ENCODE results near the gene CACNG6.

Gene CACNG6

DNA sequence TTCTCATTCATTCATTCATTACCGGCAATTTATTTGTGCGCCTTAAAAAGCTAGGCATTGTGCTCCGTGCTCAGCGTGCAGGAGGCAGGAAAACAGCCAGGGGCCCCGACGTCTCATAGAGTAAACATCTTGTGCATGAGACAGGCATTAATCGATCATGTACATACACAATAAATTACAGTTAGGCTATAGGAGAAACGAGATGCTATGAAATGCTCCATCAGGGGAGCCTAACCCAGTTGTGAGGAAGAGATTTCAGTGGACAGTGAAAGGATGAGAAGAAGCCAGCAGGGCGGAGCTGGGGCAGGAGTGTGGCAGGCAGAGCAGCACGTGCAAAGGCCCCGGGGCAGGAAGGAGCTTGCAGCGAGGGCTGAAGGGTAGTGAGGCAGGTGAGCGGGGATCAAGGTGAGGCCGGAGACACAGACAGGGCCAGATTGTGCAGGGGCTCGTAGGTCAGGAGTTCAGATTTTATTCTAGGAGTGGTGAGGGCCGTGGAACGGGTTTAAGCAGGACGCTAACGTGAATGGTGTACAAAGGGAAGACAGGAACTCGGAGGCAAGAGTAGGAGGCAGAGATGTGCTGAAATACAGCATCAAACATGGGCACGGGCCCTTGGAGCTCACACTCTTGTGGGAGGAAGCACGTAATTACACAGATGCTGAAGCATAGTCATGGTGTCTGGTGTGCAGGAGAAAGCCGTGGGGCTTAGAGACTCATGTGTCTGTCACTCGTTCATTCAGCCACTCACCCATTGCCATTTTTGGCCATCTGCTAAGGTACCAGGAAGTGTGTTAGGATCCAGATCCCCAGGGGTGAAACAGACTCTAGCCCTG is 7.8 kb upstream of the CACNG6 start:
- Histone ChIP-seq H3K4me3 (ENCODE audit: low read length in 2 of 2) (no peak overlapping the region), H3K9ac (ENCODE audit: low read length in 2 of 2) (no peak overlapping the region), H3K27me3 (ENCODE audit: control insufficient read depth in 1 of 2, insufficient read depth in 2 of 2, low read length in 2 of 2) (peaks cover 30 to 44% of the 10 kb centered on the region in 2 donors), H3K27ac (ENCODE audit: low read length) (no peak overlapping the region), H3K36me3 (ENCODE audit: control insufficient read depth in 2 of 2, insufficient read depth in 2 of 2, low read length in 2 of 2) (no peaks in the 10 kb centered on the region), H3K4me1 (ENCODE audit: control insufficient read depth, insufficient read depth, low read length) (peaks cover 3% of the 10 kb centered on the region), H3K9me3 (ENCODE audit: control insufficient read depth in 2 of 2, low read length in 2 of 2) (no peaks in the 10 kb centered on the region)

DNA sequence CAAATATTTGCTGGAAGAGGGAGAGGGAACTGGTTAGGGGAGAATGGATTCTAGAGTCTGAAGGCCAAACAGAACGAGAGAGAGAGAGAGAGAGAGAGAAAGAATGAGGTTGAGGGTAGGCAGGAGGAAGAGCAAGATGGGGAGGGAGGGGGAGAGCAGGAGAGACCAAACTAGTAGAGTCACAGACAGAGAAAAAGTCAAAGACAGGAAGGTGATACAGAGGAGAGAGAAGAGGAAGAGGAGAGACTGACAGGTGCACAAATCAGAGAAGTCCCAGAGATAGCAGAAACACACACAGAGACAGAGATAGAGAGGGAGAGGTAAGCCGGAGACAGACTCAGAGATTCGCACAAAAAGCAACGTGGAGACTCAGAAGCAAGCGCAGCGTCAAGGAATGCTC is 5.6 kb upstream of the CACNG6 start:
- Histone ChIP-seq H3K9ac (ENCODE audit: low read length in 2 of 2) (no peak overlapping the region), H3K4me1 (ENCODE audit: control insufficient read depth, insufficient read depth, low read length) (no peaks in the 10 kb centered on the region), H3K27me3 (ENCODE audit: control insufficient read depth in 1 of 2, insufficient read depth in 2 of 2, low read length in 2 of 2) (peaks cover 23 to 24% of the 10 kb centered on the region in 2 donors), H3K27ac (ENCODE audit: low read length) (no peak overlapping the region), H3K36me3 (ENCODE audit: control insufficient read depth in 2 of 2, insufficient read depth in 2 of 2, low read length in 2 of 2) (no peaks in the 10 kb centered on the region), H3K4me3 (ENCODE audit: low read length in 2 of 2) (no peak overlapping the region), H3K9me3 (ENCODE audit: control insufficient read depth in 2 of 2, low read length in 2 of 2) (no peaks in the 10 kb centered on the region)

DNA sequence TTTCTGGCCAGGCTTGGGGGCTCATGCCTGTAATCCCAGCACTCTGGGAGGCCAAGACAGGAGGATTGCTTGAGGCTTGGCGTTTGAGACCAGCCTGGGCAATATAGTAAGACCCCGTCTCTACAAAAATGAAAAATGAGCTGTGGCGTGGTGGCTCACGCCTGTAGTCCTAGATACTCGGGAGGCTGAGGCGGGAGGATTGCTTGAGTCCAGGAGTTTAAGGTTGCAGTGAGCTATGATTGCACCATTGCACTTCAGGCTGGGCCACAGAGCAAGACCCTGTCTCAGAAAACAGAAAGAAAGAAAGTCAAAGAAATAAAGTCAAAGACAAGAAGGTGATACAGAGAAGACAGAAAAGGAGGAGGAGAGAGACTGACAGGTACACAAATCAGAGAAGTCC is 2.5 kb upstream of the CACNG6 start:
- Histone ChIP-seq H3K9ac (ENCODE audit: low read length in 2 of 2) (no peak overlapping the region), H3K4me1 (ENCODE audit: control insufficient read depth, insufficient read depth, low read length) (no peaks in the 10 kb centered on the region), H3K4me3 (ENCODE audit: low read length in 2 of 2) (no peak overlapping the region), H3K36me3 (ENCODE audit: control insufficient read depth in 2 of 2, insufficient read depth in 2 of 2, low read length in 2 of 2) (no peaks in the 10 kb centered on the region), H3K27ac (ENCODE audit: low read length) (no peak overlapping the region), H3K9me3 (ENCODE audit: control insufficient read depth in 2 of 2, low read length in 2 of 2) (no peaks in the 10 kb centered on the region), H3K27me3 (ENCODE audit: control insufficient read depth in 1 of 2, insufficient read depth in 2 of 2, low read length in 2 of 2) (peaks cover 25 to 29% of the 10 kb centered on the region in 2 donors)

DNA sequence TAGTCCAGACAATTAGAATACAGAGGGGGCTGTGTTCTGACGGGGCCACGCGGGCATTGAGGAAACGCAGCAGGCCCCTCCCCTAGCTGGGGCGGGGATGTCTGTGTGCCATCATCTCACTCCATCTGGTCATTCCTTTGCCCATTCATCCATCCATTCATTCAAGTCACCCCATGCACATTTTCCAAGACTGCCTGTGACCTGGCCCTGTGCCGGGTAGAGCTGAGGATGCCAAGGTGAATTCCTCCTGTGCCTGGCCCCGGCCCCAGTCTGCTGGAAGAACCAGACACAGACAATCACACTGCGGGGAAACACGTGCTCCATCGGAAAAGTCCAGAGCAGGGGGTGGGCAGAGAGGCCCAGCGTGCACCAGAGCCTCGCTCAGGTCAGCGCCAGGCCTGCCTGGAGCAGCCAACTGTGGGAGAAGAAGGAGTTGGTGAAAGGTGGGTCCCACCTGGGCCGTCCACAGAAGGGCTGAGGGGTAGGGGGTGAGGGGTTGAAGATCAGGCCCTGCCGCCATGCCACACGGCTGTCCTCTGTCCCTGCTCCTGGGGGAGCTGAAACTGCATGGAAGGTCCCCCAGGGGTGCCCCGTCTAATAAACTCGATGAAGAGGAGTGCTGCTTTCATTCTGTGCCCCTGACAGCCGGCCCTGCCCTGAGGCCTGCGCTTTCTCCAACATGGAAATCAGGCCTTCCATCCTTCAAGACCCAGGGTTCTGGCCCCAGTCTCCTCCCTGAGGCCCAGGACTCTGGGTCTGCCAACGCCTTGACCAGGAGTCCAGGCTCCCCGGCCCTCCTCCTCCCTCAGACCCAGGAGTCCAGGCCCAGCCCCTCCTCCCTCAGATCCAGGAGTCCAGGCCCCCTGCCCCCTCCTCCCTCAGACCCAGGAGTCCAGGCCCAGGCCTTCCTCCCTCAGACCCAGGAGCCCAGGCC is 1.6 kb upstream of the CACNG6 start:
- peaks cover 28 to 34% of the 10 kb centered on the region in 2 donors for H3K27me3 ChIP-seq (ENCODE audit: control insufficient read depth in 1 of 2, insufficient read depth in 2 of 2, low read length in 2 of 2)

DNA sequence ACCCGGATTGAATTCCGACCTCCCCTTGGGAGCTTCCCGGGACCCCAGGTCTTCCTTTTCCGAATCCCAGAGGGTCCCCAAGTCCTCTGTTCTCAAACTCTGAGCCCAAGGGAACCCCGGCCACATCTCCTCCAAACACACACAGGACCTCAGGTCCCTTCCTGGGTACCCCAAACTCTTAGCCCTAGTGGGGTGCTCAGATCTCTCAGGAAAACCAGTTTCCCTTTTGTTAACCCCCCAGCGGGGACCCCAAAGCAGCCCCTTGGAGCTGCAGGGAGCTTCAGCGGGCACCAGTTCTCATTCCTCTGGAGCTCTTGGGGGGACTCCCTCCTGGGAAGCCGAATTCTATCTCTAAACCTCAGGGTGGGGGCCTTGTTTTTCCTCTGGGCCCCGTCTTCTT is 774 bp downstream of the CACNG6 start:
- H3K9ac ChIP-seq (ENCODE audit: low read length in 2 of 2), result no peak overlapping the region
- H3K27me3 ChIP-seq (ENCODE audit: control insufficient read depth in 1 of 2, insufficient read depth in 2 of 2, low read length in 2 of 2), result peaks cover 35 to 39% of the 10 kb centered on the region in 2 donors
- no peaks in the 10 kb centered on the region for H3K36me3 ChIP-seq (ENCODE audit: control insufficient read depth in 2 of 2, insufficient read depth in 2 of 2, low read length in 2 of 2)
- H3K27ac ChIP-seq (ENCODE audit: low read length), result no peak overlapping the region
- H3K9me3 ChIP-seq (ENCODE audit: control insufficient read depth in 2 of 2, low read length in 2 of 2), result no peaks in the 10 kb centered on the region
- H3K4me3 ChIP-seq (ENCODE audit: low read length in 2 of 2), result no peak overlapping the region
- no peaks in the 10 kb centered on the region for H3K4me1 ChIP-seq (ENCODE audit: control insufficient read depth, insufficient read depth, low read length)

More for the DNA sequence above, 1.6 kb upstream of the CACNG6 start:
- Histone ChIP-seq H3K9me3 (ENCODE audit: control insufficient read depth in 2 of 2, low read length in 2 of 2) (no peaks in the 10 kb centered on the region), H3K27ac (ENCODE audit: low read length) (no peak overlapping the region), H3K9ac (ENCODE audit: low read length in 2 of 2) (no peak overlapping the region), H3K4me3 (ENCODE audit: low read length in 2 of 2) (no peak overlapping the region), H3K4me1 (ENCODE audit: control insufficient read depth, insufficient read depth, low read length) (no peaks in the 10 kb centered on the region), H3K36me3 (ENCODE audit: control insufficient read depth in 2 of 2, insufficient read depth in 2 of 2, low read length in 2 of 2) (no peaks in the 10 kb centered on the region)

DNA sequence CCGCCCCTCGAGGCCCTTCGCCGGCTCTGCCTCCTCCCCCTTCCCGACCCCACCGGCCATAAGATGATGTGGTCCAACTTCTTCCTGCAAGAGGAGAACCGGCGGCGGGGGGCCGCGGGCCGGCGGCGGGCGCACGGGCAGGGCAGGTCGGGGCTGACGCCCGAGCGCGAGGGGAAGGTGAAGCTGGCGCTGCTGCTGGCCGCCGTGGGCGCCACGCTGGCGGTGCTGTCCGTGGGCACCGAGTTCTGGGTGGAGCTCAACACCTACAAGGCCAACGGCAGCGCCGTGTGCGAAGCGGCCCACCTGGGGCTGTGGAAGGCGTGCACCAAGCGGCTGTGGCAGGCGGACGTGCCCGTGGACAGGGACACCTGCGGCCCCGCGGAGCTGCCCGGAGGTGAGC is 1.4 kb downstream of the CACNG6 start:
- H3K27ac ChIP-seq (ENCODE audit: low read length), result no peak overlapping the region
- no peak overlapping the region for H3K9ac ChIP-seq (ENCODE audit: low read length in 2 of 2)
- H3K4me3 ChIP-seq (ENCODE audit: low read length in 2 of 2), result no peak overlapping the region
- H3K4me1 ChIP-seq (ENCODE audit: control insufficient read depth, insufficient read depth, low read length), result no peaks in the 10 kb centered on the region
- H3K9me3 ChIP-seq (ENCODE audit: control insufficient read depth in 2 of 2, low read length in 2 of 2), result no peaks in the 10 kb centered on the region
- peaks cover 37 to 39% of the 10 kb centered on the region in 2 donors for H3K27me3 ChIP-seq (ENCODE audit: control insufficient read depth in 1 of 2, insufficient read depth in 2 of 2, low read length in 2 of 2)
- no peaks in the 10 kb centered on the region for H3K36me3 ChIP-seq (ENCODE audit: control insufficient read depth in 2 of 2, insufficient read depth in 2 of 2, low read length in 2 of 2)

DNA sequence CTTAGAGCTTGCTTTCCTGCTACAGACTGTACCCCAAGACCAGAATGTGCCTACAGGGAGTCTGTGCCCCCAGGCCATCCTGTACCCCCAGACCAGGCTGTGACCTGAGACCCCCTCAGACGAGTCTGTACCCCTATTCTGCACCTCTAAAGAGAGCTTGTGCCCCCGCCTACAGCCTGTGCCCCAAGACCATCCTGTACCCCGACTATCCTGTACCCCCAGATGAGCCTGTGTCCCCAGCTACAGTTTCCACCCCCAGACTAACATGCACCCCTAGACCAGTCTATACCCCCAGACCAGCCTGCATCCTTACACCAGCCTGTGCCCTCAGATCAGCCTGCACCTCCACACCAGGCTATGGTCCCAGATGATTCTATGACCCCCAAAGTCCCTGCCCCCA is 2.0 kb downstream of the CACNG6 start:
- Histone ChIP-seq H3K9ac (ENCODE audit: low read length in 2 of 2) (no peak overlapping the region), H3K4me3 (ENCODE audit: low read length in 2 of 2) (no peak overlapping the region), H3K9me3 (ENCODE audit: control insufficient read depth in 2 of 2, low read length in 2 of 2) (no peaks in the 10 kb centered on the region), H3K4me1 (ENCODE audit: control insufficient read depth, insufficient read depth, low read length) (no peaks in the 10 kb centered on the region), H3K27me3 (ENCODE audit: control insufficient read depth in 1 of 2, insufficient read depth in 2 of 2, low read length in 2 of 2) (peaks cover 39 to 40% of the 10 kb centered on the region in 2 donors), H3K36me3 (ENCODE audit: control insufficient read depth in 2 of 2, insufficient read depth in 2 of 2, low read length in 2 of 2) (no peaks in the 10 kb centered on the region), H3K27ac (ENCODE audit: low read length) (no peak overlapping the region)

DNA sequence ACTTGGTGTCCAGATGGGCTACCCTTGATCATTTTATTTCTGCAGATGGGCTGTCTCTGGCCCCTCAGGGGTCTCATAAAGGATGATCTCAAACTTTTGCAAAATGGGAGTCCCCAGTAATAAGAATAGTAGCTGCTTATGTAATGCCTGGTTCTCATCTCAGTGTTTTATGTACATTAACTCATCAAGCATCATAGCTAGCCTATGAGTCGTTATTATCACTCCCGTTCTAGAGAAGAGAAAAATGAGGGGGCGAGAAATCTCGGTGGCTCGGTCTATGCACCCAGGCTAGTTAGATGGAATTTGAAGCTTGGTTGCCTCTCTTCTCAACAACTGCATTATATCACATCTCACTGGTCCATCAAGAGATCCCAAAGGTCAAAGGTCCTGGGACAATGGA is 3.4 kb downstream of the CACNG6 start:
- peaks cover 42 to 44% of the 10 kb centered on the region in 2 donors for H3K27me3 ChIP-seq (ENCODE audit: control insufficient read depth in 1 of 2, insufficient read depth in 2 of 2, low read length in 2 of 2)
- no peaks in the 10 kb centered on the region for H3K36me3 ChIP-seq (ENCODE audit: control insufficient read depth in 2 of 2, insufficient read depth in 2 of 2, low read length in 2 of 2)
- H3K9ac ChIP-seq (ENCODE audit: low read length in 2 of 2), result no peak overlapping the region
- no peaks in the 10 kb centered on the region for H3K9me3 ChIP-seq (ENCODE audit: control insufficient read depth in 2 of 2, low read length in 2 of 2)
- no peak overlapping the region for H3K27ac ChIP-seq (ENCODE audit: low read length)
- no peak overlapping the region for H3K4me3 ChIP-seq (ENCODE audit: low read length in 2 of 2)
- no peaks in the 10 kb centered on the region for H3K4me1 ChIP-seq (ENCODE audit: control insufficient read depth, insufficient read depth, low read length)

DNA sequence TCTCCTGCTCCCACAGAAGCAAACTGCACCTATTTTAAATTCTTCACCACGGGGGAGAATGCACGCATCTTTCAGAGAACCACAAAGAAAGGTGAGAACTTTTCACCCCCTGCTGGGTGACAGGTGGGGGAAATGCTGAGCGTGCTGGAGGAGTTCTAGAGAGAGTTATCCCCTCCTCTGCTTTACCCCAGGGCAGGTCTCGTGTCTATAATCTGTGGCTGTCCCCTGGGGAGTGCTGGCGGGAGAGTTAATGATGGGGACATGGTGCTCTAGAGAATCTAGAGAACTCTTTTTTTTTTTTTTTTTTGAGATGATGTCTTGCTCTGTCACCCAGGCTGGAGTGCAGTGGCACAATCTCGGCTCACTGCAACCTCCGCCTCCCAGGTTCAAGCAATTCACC is 6.8 kb downstream of the CACNG6 start:
- Histone ChIP-seq H3K9ac (ENCODE audit: low read length in 2 of 2) (no peak overlapping the region), H3K4me1 (ENCODE audit: control insufficient read depth, insufficient read depth, low read length) (no peaks in the 10 kb centered on the region), H3K27me3 (ENCODE audit: control insufficient read depth in 1 of 2, insufficient read depth in 2 of 2, low read length in 2 of 2) (peaks cover 30 to 36% of the 10 kb centered on the region in 2 donors), H3K9me3 (ENCODE audit: control insufficient read depth in 2 of 2, low read length in 2 of 2) (no peaks in the 10 kb centered on the region), H3K36me3 (ENCODE audit: control insufficient read depth in 2 of 2, insufficient read depth in 2 of 2, low read length in 2 of 2) (no peaks in the 10 kb centered on the region), H3K4me3 (ENCODE audit: low read length in 2 of 2) (no peak overlapping the region), H3K27ac (ENCODE audit: low read length) (no peak overlapping the region)

DNA sequence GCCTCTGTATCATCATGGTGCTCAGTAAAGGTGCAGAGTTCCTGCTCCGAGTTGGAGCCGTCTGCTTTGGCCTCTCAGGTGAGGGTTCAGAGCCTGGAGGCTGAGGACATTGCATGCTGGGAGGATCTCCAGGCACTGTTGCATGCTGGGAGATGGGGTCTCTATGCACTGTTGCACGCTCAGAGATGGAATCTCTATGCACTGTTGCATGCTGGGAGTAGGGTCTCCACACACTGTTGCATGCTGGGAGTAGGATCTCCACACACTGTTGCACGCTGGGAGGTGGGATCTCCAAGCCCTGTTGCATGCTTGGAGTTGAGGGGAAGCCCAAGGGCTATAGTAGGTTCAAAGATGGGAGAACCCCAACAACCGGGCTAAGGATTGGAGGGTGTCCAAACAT is 8.3 kb downstream of the CACNG6 start:
- Histone ChIP-seq H3K4me3 (ENCODE audit: low read length in 2 of 2) (no peak overlapping the region), H3K9ac (ENCODE audit: low read length in 2 of 2) (no peak overlapping the region), H3K27me3 (ENCODE audit: control insufficient read depth in 1 of 2, insufficient read depth in 2 of 2, low read length in 2 of 2) (peaks cover 18 to 22% of the 10 kb centered on the region in 2 donors), H3K9me3 (ENCODE audit: control insufficient read depth in 2 of 2, low read length in 2 of 2) (no peaks in the 10 kb centered on the region), H3K4me1 (ENCODE audit: control insufficient read depth, insufficient read depth, low read length) (no peaks in the 10 kb centered on the region), H3K36me3 (ENCODE audit: control insufficient read depth in 2 of 2, insufficient read depth in 2 of 2, low read length in 2 of 2) (no peaks in the 10 kb centered on the region), H3K27ac (ENCODE audit: low read length) (no peak overlapping the region)
